Measurements from ENCODE around the gene KMO.

Gene KMO

GRCh38 chr1:241557031-241557430 is 24.9 kb downstream of the KMO start:
- Histone ChIP-seq H3K27ac (no peak overlapping the region), H3K79me2 (ENCODE audit: insufficient read depth, low read depth) (no peaks in the 10 kb centered on the region), H2AFZ (ENCODE audit: low read depth) (no peak overlapping the region), H3K9ac (no peak overlapping the region), H3K4me2 (no peak overlapping the region), H3K4me3 (IDR thresholded peaks at IDR 0.05; ENCODE audit: insufficient read depth, low read depth, low read length) (no peak overlapping the region), H4K20me1 (ENCODE audit: insufficient read depth) (no peaks in the 10 kb centered on the region), H3K4me1 (ENCODE audit: low read depth, poor library complexity, severe bottlenecking) (no peaks in the 10 kb centered on the region), H3K27me3 (ENCODE audit: insufficient read depth, low read depth) (no peaks in the 10 kb centered on the region), H3K36me3 (ENCODE audit: insufficient read depth) (no peaks in the 10 kb centered on the region)
- no peak for TF ChIP-seq CTCF (conservative IDR thresholded peaks at IDR 0.05; ENCODE audit: low read depth, low read length)

- Histone ChIP-seq H3K9ac (no peak overlapping the region), H3K79me2 (ENCODE audit: insufficient read depth, low read depth) (no peaks in the 10 kb centered on the region), H3K4me3 (IDR thresholded peaks at IDR 0.05; ENCODE audit: insufficient read depth, low read depth, low read length) (no peak overlapping the region), H3K36me3 (ENCODE audit: insufficient read depth) (no peaks in the 10 kb centered on the region), H3K27ac (no peak overlapping the region), H3K4me1 (ENCODE audit: low read depth, poor library complexity, severe bottlenecking) (no peaks in the 10 kb centered on the region), H2AFZ (ENCODE audit: low read depth) (no peak overlapping the region), H4K20me1 (ENCODE audit: insufficient read depth) (no peaks in the 10 kb centered on the region), H3K27me3 (ENCODE audit: insufficient read depth, low read depth) (no peaks in the 10 kb centered on the region), H3K4me2 (no peak overlapping the region)
- TF ChIP-seq CTCF (conservative IDR thresholded peaks at IDR 0.05; ENCODE audit: low read depth, low read length) = no peak
Measured at GRCh38 chr1:241557551-241558193, 25.5 kb downstream of the KMO start.

GRCh38 chr1:241560146-241560848 is 28.1 kb downstream of the KMO start:
- Histone ChIP-seq H3K27me3 (ENCODE audit: insufficient read depth, low read depth) (no peaks in the 10 kb centered on the region), H4K20me1 (ENCODE audit: insufficient read depth) (no peaks in the 10 kb centered on the region), H3K4me1 (ENCODE audit: low read depth, poor library complexity, severe bottlenecking) (no peaks in the 10 kb centered on the region), H3K9ac (no peak overlapping the region), H2AFZ (ENCODE audit: low read depth) (no peak overlapping the region), H3K79me2 (ENCODE audit: insufficient read depth, low read depth) (no peaks in the 10 kb centered on the region), H3K36me3 (ENCODE audit: insufficient read depth) (no peaks in the 10 kb centered on the region), H3K27ac (no peak overlapping the region), H3K4me2 (no peak overlapping the region), H3K4me3 (IDR thresholded peaks at IDR 0.05; ENCODE audit: insufficient read depth, low read depth, low read length) (no peak overlapping the region)
- TF ChIP-seq CTCF (conservative IDR thresholded peaks at IDR 0.05; ENCODE audit: low read depth, low read length) = no peak

GRCh38 chr1:241560849-241561187 is 28.6 kb downstream of the KMO start:
- H3K4me3 ChIP-seq (IDR thresholded peaks at IDR 0.05; ENCODE audit: insufficient read depth, low read depth, low read length) = no peak overlapping the region
- no peak overlapping the region for H3K4me2 ChIP-seq
- no peak for TF ChIP-seq CTCF (conservative IDR thresholded peaks at IDR 0.05; ENCODE audit: low read depth, low read length)
- H3K27me3 ChIP-seq (ENCODE audit: insufficient read depth, low read depth) = no peaks in the 10 kb centered on the region
- H3K9ac ChIP-seq = no peak overlapping the region
- no peaks in the 10 kb centered on the region for H3K4me1 ChIP-seq (ENCODE audit: low read depth, poor library complexity, severe bottlenecking)
- no peak overlapping the region for H2AFZ ChIP-seq (ENCODE audit: low read depth)
- no peak overlapping the region for H3K27ac ChIP-seq
- no peaks in the 10 kb centered on the region for H3K79me2 ChIP-seq (ENCODE audit: insufficient read depth, low read depth)
- H3K36me3 ChIP-seq (ENCODE audit: insufficient read depth) = no peaks in the 10 kb centered on the region
- H4K20me1 ChIP-seq (ENCODE audit: insufficient read depth) = no peaks in the 10 kb centered on the region

All from KMS-11 (cell line).